Parathyroid adenoma (tissue), 2 donors: ENCODE results near the gene RER1.

Experiments
- H2AFZ ChIP-seq: fragments of 300-600 bp; sonication (generic); one replicate; pipeline ENCODE4 v1.7.0; 2017; ENCODE audit warnings: antibody characterized with exemption, mild to moderate bottlenecking
- H3K27ac ChIP-seq: fragments of 300-600 bp; sonication (generic); one replicate; pipeline ENCODE4 v1.7.0; 2017
- H3K27me3 ChIP-seq: fragments of 300-600 bp; sonication (generic); one replicate; pipeline ENCODE4 v1.7.0; 2017; ENCODE audit warnings: low read length; ENCODE audit not compliant: control insufficient read depth, insufficient read depth
- H3K36me3 ChIP-seq: fragments of 300-600 bp; sonication (generic); one replicate; pipeline ENCODE4 v1.7.0; 2017; ENCODE audit warnings: low read length; ENCODE audit not compliant: control insufficient read depth, insufficient read depth
- H3K4me1 ChIP-seq: fragments of 300-600 bp; sonication (generic); one replicate; pipeline ENCODE4 v1.7.0; 2017; ENCODE audit warnings: control low read depth
- H3K4me2 ChIP-seq: fragments of 300-600 bp; sonication (generic); one replicate; pipeline ENCODE4 v1.7.0; 2017; ENCODE audit warnings: low read length
- H3K4me3 ChIP-seq: fragments of 300-600 bp; sonication (generic); one replicate; pipeline ENCODE4 v1.7.0; 2017; ENCODE audit warnings: low read depth, low read length
- H3K79me2 ChIP-seq: fragments of 300-600 bp; sonication (generic); one replicate; pipeline ENCODE4 v1.7.0; 2017; ENCODE audit warnings: control low read depth
- H3K9ac ChIP-seq: fragments of 300-600 bp; sonication (generic); one replicate; pipeline ENCODE4 v1.7.0; 2017; ENCODE audit warnings: mild to moderate bottlenecking
- H3K9me3 ChIP-seq: fragments of 300-600 bp; sonication (generic); one replicate; pipeline ENCODE4 v1.7.0; 2017; ENCODE audit warnings: low read length; ENCODE audit not compliant: control insufficient read depth
- CTCF ChIP-seq: fragments of 300-600 bp; sonication (generic); IDR thresholded peaks from one replicate; pipeline ENCODE4 v1.7.0; 2017; ENCODE audit warnings: antibody characterized with exemption, mild to moderate bottlenecking
- donor health status: primary hyperparathyroidism.

RER1 gene

DNA sequence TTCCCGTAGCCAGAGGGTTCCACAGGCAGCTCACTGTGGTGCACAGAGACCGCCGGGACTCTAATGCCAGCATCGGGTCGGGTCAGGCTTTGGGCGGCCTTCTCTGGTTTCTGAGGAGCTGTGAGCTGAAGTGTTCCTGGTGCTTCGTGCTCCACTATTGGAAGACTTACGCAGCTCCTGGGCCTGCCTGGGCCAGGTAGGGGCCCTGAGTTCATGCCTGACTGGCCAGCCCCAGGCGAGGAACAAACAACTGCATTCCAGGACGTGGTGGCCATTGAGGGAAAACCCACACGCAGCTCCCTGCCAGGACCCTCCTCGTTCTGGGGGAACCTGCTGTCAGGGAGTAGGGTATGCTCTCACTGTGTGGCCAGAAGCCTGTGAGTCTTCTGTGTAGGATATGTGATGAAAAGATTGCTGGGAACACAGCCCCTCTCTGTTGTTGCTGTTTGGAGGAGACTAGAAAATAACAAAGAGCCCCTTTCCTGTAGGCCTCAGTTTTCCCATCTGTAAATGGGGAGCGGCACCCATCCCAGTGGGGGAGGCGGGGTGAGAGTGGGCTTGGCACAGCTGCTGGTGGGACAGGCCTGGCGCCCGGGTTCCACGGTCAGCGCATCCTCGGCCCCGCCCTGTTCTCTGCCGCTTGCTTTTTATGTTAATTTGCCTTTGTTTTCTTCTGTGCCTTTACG, 8.4 kb downstream of the RER1 start:
- Histone ChIP-seq H3K79me2 (no peaks in the 10 kb centered on the region), H3K9ac (no peak overlapping the region), H3K4me2 (no peak overlapping the region), H3K4me1 (no peaks in the 10 kb centered on the region), H3K9me3 (no peaks in the 10 kb centered on the region), H3K36me3 (no peaks in the 10 kb centered on the region), H2AFZ (no peak overlapping the region), H3K27me3 (no peaks in the 10 kb centered on the region), H3K4me3 (no peak overlapping the region), H3K27ac (no peak overlapping the region)
- TF ChIP-seq CTCF = no peak

DNA sequence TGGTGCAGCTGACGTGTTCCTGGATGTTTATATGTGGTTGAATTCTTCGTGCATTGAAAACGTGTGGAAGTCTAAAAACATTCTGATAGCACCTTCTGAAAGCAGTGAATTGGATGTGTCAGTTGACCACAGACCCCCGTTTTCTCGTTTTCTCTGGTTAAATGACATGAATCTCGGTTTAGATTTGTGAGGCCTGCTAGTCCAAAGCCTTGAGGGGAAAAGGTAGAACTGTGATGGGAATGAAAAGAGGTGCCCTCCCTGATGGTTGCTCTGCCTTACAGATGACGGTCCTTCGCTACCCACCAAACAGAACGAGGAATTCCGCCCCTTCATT, 8.9 kb downstream of the RER1 start:
- H3K79me2 ChIP-seq = no peaks in the 10 kb centered on the region
- no peak overlapping the region for H3K27ac ChIP-seq
- H3K9me3 ChIP-seq = no peaks in the 10 kb centered on the region
- H3K9ac ChIP-seq = no peak overlapping the region
- H3K4me2 ChIP-seq = no peak overlapping the region
- no peak overlapping the region for H2AFZ ChIP-seq
- no peak for TF ChIP-seq CTCF
- H3K4me1 ChIP-seq = no peaks in the 10 kb centered on the region
- H3K4me3 ChIP-seq = no peak overlapping the region
- no peaks in the 10 kb centered on the region for H3K36me3 ChIP-seq
- no peaks in the 10 kb centered on the region for H3K27me3 ChIP-seq

DNA sequence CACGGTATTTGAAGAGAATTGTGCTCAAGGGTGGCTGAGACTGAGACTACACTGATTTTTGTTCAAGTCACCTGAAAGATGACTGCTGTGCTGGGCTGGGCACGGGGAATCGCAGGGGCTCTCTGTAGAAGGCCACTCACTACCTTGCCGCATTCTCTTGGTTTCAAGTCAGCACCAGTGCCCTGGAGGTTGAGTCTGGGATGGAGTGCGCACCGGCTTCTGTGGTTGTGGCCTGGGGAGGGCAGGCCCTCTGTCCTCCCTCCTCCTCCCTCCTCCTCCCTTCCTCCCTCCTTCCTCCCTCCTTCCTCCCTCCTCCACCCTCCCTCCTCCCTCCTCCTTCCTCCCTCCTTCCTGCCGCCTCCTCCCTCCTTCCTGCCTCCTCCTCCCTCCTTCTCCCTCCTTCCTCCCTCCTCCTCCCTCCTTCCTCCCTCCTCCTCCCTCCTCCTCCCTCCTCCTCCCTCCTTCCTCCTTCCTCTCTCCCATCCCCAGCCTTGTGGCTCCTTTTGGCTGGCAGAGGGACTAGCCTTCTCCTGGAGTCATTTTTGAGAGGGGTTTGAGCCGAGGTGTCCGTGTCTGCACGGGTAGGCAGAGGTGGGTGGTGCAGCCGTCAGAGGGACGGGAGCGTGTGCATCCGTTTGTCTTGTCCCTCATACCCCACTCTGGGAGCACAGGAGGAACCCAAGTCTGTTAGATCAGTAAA, 9.5 kb downstream of the RER1 start:
- no peak overlapping the region for H3K4me2 ChIP-seq
- H3K4me1 ChIP-seq = no peaks in the 10 kb centered on the region
- TF ChIP-seq CTCF = no peak
- no peak overlapping the region for H3K27ac ChIP-seq
- H3K36me3 ChIP-seq = no peaks in the 10 kb centered on the region
- H3K27me3 ChIP-seq = no peaks in the 10 kb centered on the region
- H2AFZ ChIP-seq = no peak overlapping the region
- no peak overlapping the region for H3K9ac ChIP-seq
- H3K79me2 ChIP-seq = no peaks in the 10 kb centered on the region
- no peaks in the 10 kb centered on the region for H3K9me3 ChIP-seq
- no peak overlapping the region for H3K4me3 ChIP-seq

DNA sequence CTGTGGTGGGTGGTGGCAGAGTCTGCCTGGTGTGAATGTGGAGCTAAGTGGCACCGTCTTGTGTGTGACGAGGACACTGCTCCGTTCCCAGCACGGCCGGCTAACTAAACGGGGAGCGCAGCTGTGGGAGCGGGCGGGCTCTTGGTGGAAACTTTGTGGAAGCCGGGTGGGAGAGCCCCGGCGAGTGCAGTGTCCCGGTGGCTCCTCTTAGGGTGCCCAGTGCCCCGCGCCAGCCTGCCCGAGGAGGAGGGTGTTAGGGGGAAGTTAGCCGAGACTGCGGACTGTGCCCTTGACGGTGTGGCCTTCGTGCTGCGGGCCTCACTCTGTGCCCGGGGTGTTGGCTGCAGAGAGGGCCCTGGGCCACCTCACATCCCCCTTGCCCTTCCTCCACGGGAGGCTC, 10.8 kb downstream of the RER1 start:
- Histone ChIP-seq H3K27ac (no peak overlapping the region), H3K4me3 (no peak overlapping the region), H3K36me3 (no peaks in the 10 kb centered on the region), H3K4me2 (no peak overlapping the region), H3K27me3 (no peaks in the 10 kb centered on the region), H3K9ac (no peak overlapping the region), H2AFZ (no peak overlapping the region), H3K79me2 (no peaks in the 10 kb centered on the region), H3K9me3 (no peaks in the 10 kb centered on the region), H3K4me1 (no peaks in the 10 kb centered on the region)
- TF ChIP-seq CTCF = no peak

- no peaks in the 10 kb centered on the region for H3K4me1 ChIP-seq
- H3K4me3 ChIP-seq = no peak overlapping the region
- H3K9ac ChIP-seq = no peak overlapping the region
- no peak overlapping the region for H2AFZ ChIP-seq
- no peaks in the 10 kb centered on the region for H3K36me3 ChIP-seq
- no peak overlapping the region for H3K4me2 ChIP-seq
- H3K27me3 ChIP-seq = no peaks in the 10 kb centered on the region
- no peak for TF ChIP-seq CTCF
- no peaks in the 10 kb centered on the region for H3K79me2 ChIP-seq
- no peaks in the 10 kb centered on the region for H3K9me3 ChIP-seq
- H3K27ac ChIP-seq = no peak overlapping the region
These were observed 11.6 kb downstream of the RER1 start for GRCh38 chr1:2403273-2403672.
